Fibroblast of the conjunctiva (primary cell): ENCODE results near the gene NABP2.
"Not testable (repeated sequence)": the region's sequence is repeated elsewhere in the genome, so short reads cannot be mapped to it uniquely, and the experiment has no call there.

Source experiments
- DNase-seq: peaks from one replicate; pipeline ENCODE4 v3.0.0-alpha.2; 2010; ENCODE audit warnings: low read depth

The NABP2 gene

DNA sequence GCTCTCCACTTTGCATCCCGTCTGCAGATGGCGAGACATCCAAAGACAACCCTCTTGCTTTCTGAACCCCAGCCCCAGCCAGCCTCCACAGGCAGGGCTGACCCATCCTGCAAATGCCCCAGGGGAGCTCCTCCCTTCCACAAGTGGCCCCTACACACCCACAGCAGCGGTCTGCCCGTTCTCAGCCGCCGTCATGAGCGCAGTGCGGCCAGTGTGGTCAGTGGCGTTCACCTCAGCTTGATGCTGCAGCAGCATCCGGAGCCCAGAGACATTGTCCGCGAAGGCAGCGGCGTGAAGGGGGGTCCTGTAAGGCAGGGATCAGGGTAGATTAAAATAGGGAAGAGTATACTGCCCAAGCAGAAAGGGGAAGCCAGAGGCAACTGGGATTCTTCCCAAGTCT, 20.4 kb downstream of the NABP2 start:
- DNase-seq = no peak

GRCh38 chr12:56247923-56248322, 23.8 kb downstream of the NABP2 start:
- no peak for DNase-seq

DNA sequence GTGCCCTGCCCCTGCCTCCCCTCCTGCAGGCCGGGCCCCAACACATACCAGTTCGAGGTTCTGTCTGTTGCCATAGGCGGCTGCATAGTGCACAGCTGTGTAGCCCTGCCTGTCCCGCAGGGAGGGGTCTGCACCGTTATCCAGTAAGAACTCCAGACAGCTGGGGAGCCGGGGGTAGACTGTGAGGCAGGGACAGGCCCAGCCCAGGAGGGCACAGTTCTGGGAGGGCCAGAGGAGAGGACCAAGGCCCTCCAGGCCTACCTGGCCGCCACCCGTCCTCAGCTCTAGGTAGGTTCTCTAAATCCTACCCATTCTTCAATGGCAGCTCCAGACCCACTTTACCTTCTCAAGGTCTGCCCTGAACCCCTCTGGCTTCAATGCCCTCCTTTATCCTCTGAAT, 24.6 kb downstream of the NABP2 start:
- DNase-seq = no peak

GRCh38 chr12:56252649-56253048, 28.5 kb downstream of the NABP2 start:
- DNase-seq = no peak

GRCh38 chr12:56253091-56253490, 28.9 kb downstream of the NABP2 start:
- DNase-seq = no peak

- DNase-seq = no peak
These were observed 31.5 kb downstream of the NABP2 start for GRCh38 chr12:56255671-56256070.

- DNase-seq = peak; percentile 71
These were observed 32.3 kb downstream of the NABP2 start for GRCh38 chr12:56256326-56256960.

- no peak for DNase-seq
These were observed 32.9 kb downstream of the NABP2 start for GRCh38 chr12:56257071-56257470.

DNA sequence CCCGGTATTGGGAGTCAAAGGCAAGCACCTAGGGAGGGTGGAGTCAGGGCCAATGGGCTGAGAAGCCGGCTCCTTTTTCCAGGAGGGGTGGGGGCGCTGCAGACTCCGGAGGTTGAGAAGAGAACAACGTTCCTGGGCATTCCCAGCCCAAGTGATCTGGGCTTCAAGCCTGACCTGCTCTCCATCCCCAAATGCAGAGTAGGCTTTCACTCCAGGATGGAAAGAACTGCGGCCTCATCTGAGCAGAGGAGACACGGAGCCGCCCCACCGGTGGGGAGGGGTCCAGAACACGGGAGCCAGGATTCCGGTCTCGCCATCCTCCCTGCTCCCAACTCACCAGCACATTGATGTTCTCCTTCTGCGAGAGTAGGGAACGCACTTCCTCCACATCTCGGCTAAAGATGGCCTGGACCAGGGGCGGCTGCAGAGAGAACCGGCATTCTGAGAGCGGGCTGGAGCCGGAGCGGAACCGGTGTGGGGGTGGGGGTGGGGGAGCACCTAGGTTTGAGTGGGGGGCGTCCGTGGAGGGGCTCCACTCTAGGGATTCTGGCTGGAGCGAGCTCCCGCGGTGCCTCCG, 33.4 kb downstream of the NABP2 start:
- no peak for DNase-seq

- peak; percentile 42 for DNase-seq
These were observed 34.1 kb downstream of the NABP2 start, which contains the start of gene ANKRD52 for GRCh38 chr12:56258068-56258819. Gene ANKRD52 (minus strand): TSS chr12:56258384. CDS start chr12:56258269, 115 bp downstream.

DNA sequence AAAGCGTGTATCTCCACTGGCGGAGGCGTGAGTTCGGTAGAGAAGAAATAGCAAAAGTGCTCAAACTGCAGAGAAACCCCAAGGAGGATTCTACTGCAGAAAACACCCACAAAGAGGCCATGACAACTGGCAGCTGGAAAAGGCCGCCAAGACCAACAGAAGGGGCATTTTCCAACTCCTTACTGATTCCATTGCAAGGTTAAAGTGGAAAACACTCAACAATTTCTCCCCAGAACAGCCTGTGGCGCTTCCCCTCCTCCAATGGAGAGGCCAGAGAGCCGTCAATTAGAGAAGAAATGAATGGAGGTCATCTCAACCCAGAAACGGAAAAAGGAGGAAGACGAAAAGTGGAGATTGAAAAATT, 34.7 kb downstream of the NABP2 start:
- DNase-seq = no peak

DNA sequence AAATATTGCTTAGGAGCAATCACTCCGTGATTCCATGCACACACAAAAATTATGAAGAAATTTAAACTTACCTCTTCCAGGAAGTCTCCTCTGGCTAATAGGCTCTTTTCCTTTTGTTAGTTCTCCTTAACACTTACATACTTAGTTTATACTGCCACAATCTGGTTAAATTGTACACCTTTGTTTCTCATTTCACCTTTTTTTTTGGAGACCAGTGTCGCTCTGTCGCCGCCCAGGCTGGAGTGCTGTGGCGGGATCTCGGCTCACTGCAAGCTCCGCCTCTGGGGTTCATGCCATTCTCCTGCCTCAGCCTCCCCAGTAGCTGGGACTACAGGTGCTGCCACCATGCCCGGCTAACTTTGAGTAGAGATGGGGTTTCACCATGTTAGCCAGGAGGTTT, 36.2 kb downstream of the NABP2 start:
- DNase-seq = no peak

GRCh38 chr12:56260921-56261320, 36.8 kb downstream of the NABP2 start:
- no peak for DNase-seq

- peak; percentile 60 for DNase-seq
These were observed 37.5 kb downstream of the NABP2 start for GRCh38 chr12:56261503-56262232.

- DNase-seq = not testable (repeated sequence)
These were observed 38.8 kb downstream of the NABP2 start for GRCh38 chr12:56262955-56263354.

- not testable (repeated sequence) for DNase-seq
These were observed 42.0 kb downstream of the NABP2 start for GRCh38 chr12:56266068-56266692.

- peak; percentile 63 for DNase-seq
These were observed 42.7 kb downstream of the NABP2 start, which contains the start of gene COQ10A for GRCh38 chr12:56266693-56267442. Gene COQ10A (plus strand): TSS chr12:56266942. CDS start chr12:56267119, 177 bp downstream.

GRCh38 chr12:56267443-56268071, 43.4 kb downstream of the NABP2 start:
- no peak for DNase-seq

DNA sequence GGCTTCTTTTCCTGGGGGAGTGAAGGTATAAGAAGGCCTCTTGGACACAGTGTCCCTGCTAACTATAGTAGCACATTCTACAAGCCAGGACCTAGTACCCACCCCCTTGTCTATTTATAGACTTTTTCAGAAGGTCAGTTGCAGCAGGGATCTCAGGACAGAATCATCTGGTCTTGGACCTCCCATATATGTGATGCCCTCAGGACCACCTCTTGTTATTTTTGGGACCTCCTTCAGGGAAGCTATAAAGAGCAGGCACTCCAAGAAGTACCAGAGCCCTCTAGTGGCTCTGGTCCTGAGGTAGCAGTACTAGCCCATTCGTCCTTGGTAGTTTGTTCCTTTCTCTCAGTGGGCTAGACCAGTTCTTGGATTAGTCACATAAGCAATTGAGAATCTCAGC, 46.9 kb downstream of the NABP2 start:
- DNase-seq = no peak

DNA sequence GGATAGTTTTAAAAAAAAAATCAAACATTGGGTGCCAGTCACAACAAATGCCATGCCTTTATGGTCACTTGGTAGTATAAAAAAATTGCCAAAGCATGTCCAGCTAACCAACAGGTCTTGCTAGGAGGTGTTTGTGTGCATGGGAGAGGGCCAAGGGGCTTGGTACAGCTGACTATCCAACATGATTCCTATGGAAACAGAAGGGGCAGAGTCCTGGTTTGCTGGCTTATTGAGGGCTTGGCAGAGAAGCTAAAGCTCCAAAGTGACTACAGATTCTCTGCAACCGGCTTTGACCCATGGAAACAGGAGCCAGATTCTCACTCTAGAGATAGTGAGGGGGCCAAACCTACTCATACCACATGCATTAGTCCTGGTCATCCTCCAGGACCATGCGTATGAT, 48.3 kb downstream of the NABP2 start:
- DNase-seq = not testable (repeated sequence)

GRCh38 chr12:56274299-56274698, 50.2 kb downstream of the NABP2 start:
- no peak for DNase-seq
